Astrocyte (in vitro differentiated cells and primary cell): ENCODE results near the gene OTOF. TPM values are rescaled to one million over a fixed set of nuclear protein-coding genes. Genes with fewer than 3 reads are reported as not detected.
A peak's percentile ranks its signal among the peaks of the same experiment; 100 is the strongest.

Source experiments
- DNase-seq: peaks from one replicate; pipeline ENCODE4 v3.0.0-alpha.2; 2010; ENCODE audit warnings: low read depth
- FAIRE-seq: peaks from 2 replicates; lab custom pipeline; 2011; peaks lifted over from hg19 to GRCh38; lab: Jason Lieb, UNC
- H2AFZ ChIP-seq: 2 replicates; pipeline ENCODE4 v1.6.0; 2012; ENCODE audit warnings: low read depth, low read length, inconsistent platforms
- H3K27ac ChIP-seq: 2 replicates; pipeline ENCODE4 v1.5.1; 2011; ENCODE audit warnings: low read depth, low read length, inconsistent platforms
- H3K27me3 ChIP-seq: 2 replicates; pipeline ENCODE4 v1.6.0; 2011; ENCODE audit warnings: low read length, inconsistent platforms; ENCODE audit not compliant: insufficient read depth
- H3K36me3 ChIP-seq: 2 replicates; pipeline ENCODE4 v1.5.1; 2011; ENCODE audit warnings: low read length, inconsistent platforms; ENCODE audit not compliant: insufficient read depth
- H3K4me1 ChIP-seq: 2 replicates; pipeline ENCODE4 v1.5.1; 2011; ENCODE audit warnings: low read length, inconsistent platforms; ENCODE audit not compliant: insufficient read depth
- H3K4me2 ChIP-seq: 2 replicates; pipeline ENCODE4 v1.6.0; 2012; ENCODE audit warnings: low read length, inconsistent platforms
- H3K4me3 ChIP-seq: 2 replicates; pipeline ENCODE4 v1.5.1; 2011; ENCODE audit warnings: low read depth, mild to moderate bottlenecking, low read length, inconsistent platforms; ENCODE audit not compliant: insufficient read depth
- H3K79me2 ChIP-seq: 2 replicates; pipeline ENCODE4 v1.6.0; 2012; ENCODE audit warnings: mild to moderate bottlenecking, low read length, inconsistent platforms; ENCODE audit not compliant: insufficient read depth
- H3K9ac ChIP-seq: 2 replicates; pipeline ENCODE4 v1.6.0; 2012; ENCODE audit warnings: mild to moderate bottlenecking, low read length, inconsistent platforms
- H3K9me3 ChIP-seq: 2 replicates; pipeline ENCODE4 v1.5.1; 2012; ENCODE audit warnings: low read depth, mild to moderate bottlenecking, low read length, inconsistent platforms; ENCODE audit not compliant: insufficient read depth
- H4K20me1 ChIP-seq: 2 replicates; pipeline ENCODE4 v1.6.0; 2012; ENCODE audit warnings: low read length, inconsistent platforms; ENCODE audit not compliant: insufficient read depth
- H3K27ac Mint-ChIP-seq: one replicate; pipeline ENCODE4 v1.8.0; 2021; ENCODE audit warnings: mild to moderate bottlenecking, mixed read lengths; ENCODE audit not compliant: unreplicated experiment
- H3K27me3 Mint-ChIP-seq: one replicate; pipeline ENCODE4 v1.8.0; 2021; ENCODE audit warnings: low read depth, mixed read lengths; ENCODE audit not compliant: unreplicated experiment
- H3K36me3 Mint-ChIP-seq: one replicate; pipeline ENCODE4 v1.8.0; 2021; ENCODE audit warnings: low read depth, mixed read lengths; ENCODE audit not compliant: unreplicated experiment
- H3K4me1 Mint-ChIP-seq: one replicate; pipeline ENCODE4 v1.8.0; 2021; ENCODE audit warnings: low read depth, mixed read lengths; ENCODE audit not compliant: unreplicated experiment
- H3K4me3 Mint-ChIP-seq: one replicate; pipeline ENCODE4 v1.8.0; 2021; ENCODE audit warnings: mild to moderate bottlenecking, moderate library complexity, mixed read lengths; ENCODE audit not compliant: unreplicated experiment
- H3K9me3 Mint-ChIP-seq: one replicate; pipeline ENCODE4 v1.8.0; 2021; ENCODE audit warnings: mild to moderate bottlenecking, mixed read lengths; ENCODE audit not compliant: unreplicated experiment
- EZH2 ChIP-seq: IDR thresholded peaks from 2 replicates; pipeline ENCODE4 v1.6.1; 2012; ENCODE audit warnings: mild to moderate bottlenecking, low read length, inconsistent platforms; ENCODE audit not compliant: insufficient read depth
- total RNA-seq: library from RNA; stranded (reverse); gene quantifications from 2 replicates; pipeline ENCODE4 v1.2.1, GENCODE V29; 2021
- TF ChIP-seq, protein P1 (sequence below): IDR thresholded peaks from 2 replicates; pipeline ENCODE4 v1.5.1; 2011; ENCODE audit warnings: low read depth, mild to moderate bottlenecking, inconsistent platforms, low read length, moderate library complexity; ENCODE audit not compliant: insufficient read depth

OTOF gene
- total RNA-seq, 1 donor from 2014 or later = not detected

- no peaks in the 10 kb centered on the region for H4K20me1 ChIP-seq
- no peaks in the 10 kb centered on the region for H3K36me3 ChIP-seq
- no peak overlapping the region for H2AFZ ChIP-seq
- H3K9ac ChIP-seq = no peak overlapping the region
- no peak overlapping the region for H3K4me2 ChIP-seq
- H3K36me3 Mint-ChIP-seq = peaks cover 2% of the 10 kb centered on the region
- no peak for FAIRE-seq
- H3K27ac Mint-ChIP-seq = no peak overlapping the region
- no peak overlapping the region for H3K4me3 Mint-ChIP-seq
- H3K27ac ChIP-seq = no peak overlapping the region
- H3K27me3 ChIP-seq = peaks cover 34% of the 10 kb centered on the region
- DNase-seq = no peak
- TF ChIP-seq, protein P1, sequence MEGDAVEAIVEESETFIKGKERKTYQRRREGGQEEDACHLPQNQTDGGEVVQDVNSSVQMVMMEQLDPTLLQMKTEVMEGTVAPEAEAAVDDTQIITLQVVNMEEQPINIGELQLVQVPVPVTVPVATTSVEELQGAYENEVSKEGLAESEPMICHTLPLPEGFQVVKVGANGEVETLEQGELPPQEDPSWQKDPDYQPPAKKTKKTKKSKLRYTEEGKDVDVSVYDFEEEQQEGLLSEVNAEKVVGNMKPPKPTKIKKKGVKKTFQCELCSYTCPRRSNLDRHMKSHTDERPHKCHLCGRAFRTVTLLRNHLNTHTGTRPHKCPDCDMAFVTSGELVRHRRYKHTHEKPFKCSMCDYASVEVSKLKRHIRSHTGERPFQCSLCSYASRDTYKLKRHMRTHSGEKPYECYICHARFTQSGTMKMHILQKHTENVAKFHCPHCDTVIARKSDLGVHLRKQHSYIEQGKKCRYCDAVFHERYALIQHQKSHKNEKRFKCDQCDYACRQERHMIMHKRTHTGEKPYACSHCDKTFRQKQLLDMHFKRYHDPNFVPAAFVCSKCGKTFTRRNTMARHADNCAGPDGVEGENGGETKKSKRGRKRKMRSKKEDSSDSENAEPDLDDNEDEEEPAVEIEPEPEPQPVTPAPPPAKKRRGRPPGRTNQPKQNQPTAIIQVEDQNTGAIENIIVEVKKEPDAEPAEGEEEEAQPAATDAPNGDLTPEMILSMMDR = no peak
- no peak for TF ChIP-seq EZH2
- no peak overlapping the region for H3K4me3 ChIP-seq
- no peaks in the 10 kb centered on the region for H3K79me2 ChIP-seq
- peaks cover 62% of the 10 kb centered on the region for H3K27me3 Mint-ChIP-seq
- peaks cover 7% of the 10 kb centered on the region for H3K4me1 ChIP-seq
- no peaks in the 10 kb centered on the region for H3K9me3 ChIP-seq
- H3K9me3 Mint-ChIP-seq = peaks cover 2% of the 10 kb centered on the region
- no peaks in the 10 kb centered on the region for H3K4me1 Mint-ChIP-seq
Observed at GRCh38 chr2:26500406-26500805, 22.5 kb upstream of the OTOF start.

DNA sequence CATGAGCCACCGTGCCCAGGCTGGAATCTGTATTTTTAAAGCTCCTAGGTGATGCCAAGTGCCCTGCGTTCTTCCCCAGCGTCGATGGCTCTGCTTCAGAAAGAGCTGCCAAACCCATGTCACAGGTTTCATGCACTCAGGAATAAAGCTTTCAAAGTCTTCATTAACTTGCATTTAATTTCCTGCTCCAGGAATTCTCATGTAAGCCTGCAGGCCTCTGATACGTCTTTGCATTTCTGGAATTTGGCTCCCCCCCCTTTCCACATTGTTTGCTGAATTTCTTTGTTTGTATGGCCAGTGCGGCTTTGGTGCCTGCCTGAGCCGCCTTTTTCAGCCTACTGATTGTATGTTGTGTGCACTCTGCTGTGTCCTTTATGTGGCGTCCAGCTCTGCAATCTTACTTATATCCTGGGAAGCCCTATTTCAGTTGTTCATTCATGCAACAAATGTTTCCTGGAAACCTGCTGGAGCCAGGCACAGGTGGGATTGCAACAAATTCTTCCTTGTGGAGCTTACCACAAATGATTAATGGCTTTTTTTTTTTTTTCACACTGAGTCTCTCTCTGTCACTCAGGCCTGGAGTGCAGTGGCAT, 17.9 kb upstream of the OTOF start:
- H3K4me1 ChIP-seq = peaks cover 8% of the 10 kb centered on the region
- H3K4me2 ChIP-seq = no peak overlapping the region
- H4K20me1 ChIP-seq = no peaks in the 10 kb centered on the region
- H3K9ac ChIP-seq = no peak overlapping the region
- Mint-ChIP-seq H3K27me3 (peaks cover 39% of the 10 kb centered on the region), H3K9me3 (peaks cover 2% of the 10 kb centered on the region), H3K27ac (no peak overlapping the region), H3K4me1 (no peaks in the 10 kb centered on the region), H3K36me3 (no peaks in the 10 kb centered on the region), H3K4me3 (no peak overlapping the region)
- DNase-seq (peak; percentile 29), FAIRE-seq (no peak)
- H3K4me3 ChIP-seq = no peak overlapping the region
- H2AFZ ChIP-seq = no peak overlapping the region
- no peaks in the 10 kb centered on the region for H3K9me3 ChIP-seq
- H3K27me3 ChIP-seq = peaks cover 14% of the 10 kb centered on the region
- H3K79me2 ChIP-seq = no peaks in the 10 kb centered on the region
- H3K36me3 ChIP-seq = no peaks in the 10 kb centered on the region
- TF ChIP-seq EZH2 = no peak
- TF ChIP-seq, protein P1 = no peak
- H3K27ac ChIP-seq = no peak overlapping the region

- no peak for FAIRE-seq
- H3K9me3 Mint-ChIP-seq = peaks cover 2% of the 10 kb centered on the region
Observed at GRCh38 chr2:26494891-26495290, 17.0 kb upstream of the OTOF start.

More at GRCh38 chr2:26494891-26495290, 17.0 kb upstream of the OTOF start:
- H3K36me3 ChIP-seq = no peaks in the 10 kb centered on the region
- Mint-ChIP-seq H3K4me1 (no peaks in the 10 kb centered on the region), H3K27me3 (peaks cover 33% of the 10 kb centered on the region), H3K27ac (no peak overlapping the region), H3K4me3 (no peak overlapping the region), H3K36me3 (no peaks in the 10 kb centered on the region)
- no peak for DNase-seq
- no peaks in the 10 kb centered on the region for H4K20me1 ChIP-seq
- H3K79me2 ChIP-seq = no peaks in the 10 kb centered on the region
- peaks cover 8% of the 10 kb centered on the region for H3K4me1 ChIP-seq
- H3K9ac ChIP-seq = no peak overlapping the region
- no peak overlapping the region for H2AFZ ChIP-seq
- no peak overlapping the region for H3K4me3 ChIP-seq
- H3K4me2 ChIP-seq = no peak overlapping the region
- no peak overlapping the region for H3K27ac ChIP-seq
- TF ChIP-seq, protein P1 = no peak
- no peak for TF ChIP-seq EZH2
- H3K9me3 ChIP-seq = no peaks in the 10 kb centered on the region
- peaks cover 12% of the 10 kb centered on the region for H3K27me3 ChIP-seq
